GM19043 (cell line): ENCODE data around the gene GRM6.

Experiments used
- ATAC-seq: cut with Tn5 transposase; IDR thresholded peaks from one replicate; pipeline ENCODE4 v1.9.1; 2021; ENCODE audit warnings: low read depth; ENCODE audit not compliant: unreplicated experiment

The GRM6 gene

DNA sequence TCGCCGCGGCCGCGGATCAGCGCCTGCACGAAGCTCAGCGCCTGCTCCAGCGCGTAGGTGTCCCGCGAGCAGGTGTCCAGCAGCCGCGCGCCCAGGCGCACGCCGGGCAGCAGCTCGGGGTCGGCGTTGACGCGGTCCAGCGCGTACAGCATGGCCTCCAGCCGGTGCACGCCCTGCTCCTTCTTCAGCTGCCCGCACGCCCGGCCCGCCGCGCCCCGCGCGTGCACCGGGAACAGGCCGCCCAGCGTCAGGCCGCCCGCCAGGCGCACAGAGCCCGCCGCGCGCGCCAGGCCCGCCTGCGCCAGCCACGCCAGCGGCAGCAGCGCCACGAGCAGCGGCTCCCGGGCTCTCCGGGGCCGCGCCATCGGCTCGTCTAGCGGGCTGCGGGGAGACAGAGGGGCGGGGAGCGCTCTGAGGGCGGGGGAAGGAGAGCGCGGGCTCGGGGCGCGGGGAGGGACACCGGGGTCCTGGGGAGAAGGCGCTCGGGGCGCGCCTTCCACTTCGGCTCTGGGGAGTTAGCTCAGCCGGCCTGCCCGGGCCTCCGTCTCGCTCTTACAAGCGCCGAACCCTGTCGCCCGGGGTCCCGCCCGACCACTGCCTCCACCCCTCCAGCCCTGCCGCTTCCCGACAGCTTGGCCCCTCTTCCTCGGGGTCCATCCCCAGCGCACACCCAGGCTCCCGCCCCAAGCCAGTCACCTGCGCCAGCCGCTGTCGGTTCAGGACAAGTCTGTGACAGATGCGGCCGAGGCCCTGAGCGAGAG lies at the start of gene GRM6:
Gene GRM6 (minus strand): TSS at position 741 of the 761 bp plus-strand sequence. CDS start 376 bp downstream, at position 365.
- no peak for ATAC-seq

DNA sequence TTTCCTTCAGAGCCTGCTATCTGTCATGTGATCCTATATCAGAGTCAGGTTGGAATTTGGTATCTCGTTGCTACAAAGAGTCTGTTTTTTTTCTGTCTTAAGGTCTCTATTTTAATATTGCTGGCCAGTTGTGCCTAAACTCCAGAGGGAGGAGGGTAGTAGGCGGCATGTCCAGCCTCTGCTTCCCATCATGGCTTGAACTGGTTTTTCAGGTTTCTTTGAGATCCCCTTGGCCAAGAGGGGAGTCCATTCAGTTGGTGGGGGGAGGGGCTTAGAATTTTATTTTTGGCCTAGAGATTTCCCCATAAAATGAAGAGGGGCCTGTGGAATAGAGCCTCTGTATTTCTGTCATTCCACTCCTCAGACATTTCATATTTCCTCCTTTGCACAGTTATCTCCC lies 49.6 kb upstream of the GRM6 start:
- ATAC-seq = no peak

DNA sequence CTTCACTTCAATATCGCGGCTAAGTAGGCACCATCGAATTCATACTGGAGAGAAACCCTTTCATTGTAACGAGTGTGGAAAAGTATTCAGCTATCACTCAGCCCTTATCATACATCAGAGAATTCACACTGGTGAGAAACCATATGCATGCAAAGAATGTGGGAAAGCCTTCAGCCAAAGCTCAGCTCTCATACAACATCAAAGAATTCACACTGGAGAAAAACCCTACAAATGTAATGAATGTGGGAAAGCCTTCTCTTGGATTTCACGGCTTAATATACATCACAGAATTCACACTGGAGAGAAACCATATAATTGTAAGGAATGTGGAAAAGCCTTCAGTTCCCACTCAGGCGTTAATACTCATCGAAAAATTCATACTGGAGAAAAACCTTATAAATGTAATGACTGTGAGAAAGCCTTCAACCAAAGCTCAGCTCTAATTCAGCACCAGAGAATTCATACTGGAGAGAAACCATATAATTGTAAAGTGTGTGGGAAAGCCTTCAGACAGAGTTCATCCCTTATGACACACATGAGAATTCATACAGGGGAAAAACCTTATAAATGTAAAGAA lies 38.0 kb upstream of the GRM6 start:
- ATAC-seq = no peak

DNA sequence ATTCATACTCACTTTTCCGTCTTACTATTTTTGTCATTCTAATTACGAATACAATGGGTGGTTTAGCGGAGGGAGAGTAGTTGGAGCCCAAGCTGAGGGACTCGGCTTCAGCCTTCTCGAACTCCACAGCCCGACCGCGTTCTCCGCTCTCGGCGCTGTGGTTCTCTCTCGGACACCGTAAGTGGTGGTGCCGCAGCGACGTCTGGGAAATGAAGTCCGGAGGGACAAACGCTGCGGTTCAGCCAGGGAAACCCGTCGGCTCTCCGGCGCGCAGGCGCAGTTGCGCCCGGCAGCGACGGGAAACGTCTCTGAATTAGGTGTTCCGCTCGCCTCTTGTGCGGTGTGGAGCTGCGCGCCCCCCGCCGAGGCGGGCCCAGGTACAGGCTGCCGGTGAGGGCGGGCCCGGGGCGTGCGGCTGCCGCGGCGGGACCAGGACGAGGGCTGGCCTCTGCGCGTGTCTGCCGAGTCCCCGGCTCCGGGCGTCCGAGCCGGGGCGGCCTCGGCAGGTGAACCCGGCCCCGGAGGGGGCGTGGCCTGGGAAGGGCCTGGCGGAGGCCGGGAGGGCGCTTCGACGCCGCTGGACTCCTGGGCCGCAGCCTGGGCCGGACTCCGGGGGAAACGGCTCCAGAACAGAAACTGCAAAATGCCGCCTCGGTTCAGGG lies 28.5 kb upstream of the GRM6 start, which contains the start of gene ZNF879:
Gene ZNF879 (plus strand): TSS at position 277 of the 662 bp plus-strand sequence. CDS start 1,201 bp downstream, outside the sequence.
- ATAC-seq = peak; percentile 76

DNA sequence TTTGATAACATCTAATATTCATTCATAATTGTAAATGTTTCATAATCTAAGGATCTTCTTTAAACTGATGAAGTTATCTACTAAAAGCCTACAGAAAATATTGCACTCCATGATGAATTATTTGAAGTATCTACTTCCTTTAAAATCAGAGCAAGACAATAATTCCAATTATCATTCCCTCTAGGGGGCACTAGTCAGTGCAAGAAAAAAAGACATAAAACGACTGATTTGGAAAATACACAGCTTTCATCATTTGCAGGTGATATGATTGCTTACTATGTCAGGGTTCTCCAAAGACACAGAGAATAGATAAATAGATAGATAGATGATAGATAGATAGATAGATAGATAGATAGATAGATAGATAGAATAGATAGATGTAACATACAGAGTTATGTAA lies 13.5 kb upstream of the GRM6 start:
- no peak for ATAC-seq

DNA sequence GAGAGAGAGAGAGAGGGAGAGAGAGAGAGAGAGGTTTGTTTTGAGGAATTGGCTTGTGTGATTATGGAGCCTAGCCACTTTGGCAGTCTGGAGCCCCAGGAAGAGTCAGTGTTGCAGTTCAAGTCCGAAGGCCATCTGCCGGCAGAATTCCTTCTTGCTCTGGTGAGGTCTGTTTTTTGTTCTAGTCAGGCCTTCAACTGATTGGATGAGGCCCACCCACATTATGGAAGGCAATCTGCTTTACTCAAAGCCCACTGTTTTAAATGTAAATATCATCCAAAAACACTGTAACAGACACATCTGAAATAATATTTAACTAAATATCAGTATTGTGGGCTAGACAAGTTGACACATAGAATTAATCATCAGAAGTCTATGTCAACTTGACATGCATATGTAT lies 11.4 kb upstream of the GRM6 start:
- no peak for ATAC-seq

- no peak for ATAC-seq
Measured at GRCh38 chr5:178998441-178998840, 3.3 kb upstream of the GRM6 start.

- ATAC-seq = no peak
Measured at GRCh38 chr5:178997191-178997590, 2.1 kb upstream of the GRM6 start.

GRCh38 chr5:178996156-178996555 lies 1.0 kb upstream of the GRM6 start:
- ATAC-seq = no peak

- ATAC-seq = no peak
Measured at GRCh38 chr5:178995341-178995690, 196 bp upstream of the GRM6 start.

DNA sequence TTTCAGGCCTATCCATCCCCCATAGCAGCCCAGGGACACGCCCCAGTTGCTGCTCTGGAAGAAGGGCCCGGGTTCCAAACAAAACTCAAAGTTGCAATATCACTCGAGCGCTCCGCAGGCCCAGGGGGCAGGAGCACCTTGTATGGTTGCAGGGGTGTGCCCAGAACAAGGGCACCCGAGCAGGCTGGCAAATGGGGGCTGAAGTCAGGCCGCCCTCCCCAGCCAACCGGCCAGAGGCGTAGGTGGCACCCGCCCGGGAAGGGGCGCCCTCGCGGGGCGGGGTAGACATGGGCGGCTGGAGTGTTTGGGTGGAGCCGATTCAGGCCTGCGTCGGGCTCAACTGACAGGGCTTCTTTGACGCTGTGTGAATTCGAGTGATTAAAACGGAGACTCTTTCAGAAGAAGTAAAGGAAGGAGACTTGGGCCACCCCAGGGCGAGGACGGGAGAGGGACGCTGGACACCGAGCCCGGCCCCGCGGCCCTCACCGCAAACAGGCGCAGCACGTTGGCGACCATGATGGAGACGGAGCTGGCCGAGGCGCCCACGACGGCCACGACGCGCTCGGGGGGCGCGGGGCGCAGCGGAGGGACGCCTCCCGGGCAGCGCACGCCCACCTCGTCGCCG lies 1.1 kb downstream of the GRM6 start:
- ATAC-seq = no peak

DNA sequence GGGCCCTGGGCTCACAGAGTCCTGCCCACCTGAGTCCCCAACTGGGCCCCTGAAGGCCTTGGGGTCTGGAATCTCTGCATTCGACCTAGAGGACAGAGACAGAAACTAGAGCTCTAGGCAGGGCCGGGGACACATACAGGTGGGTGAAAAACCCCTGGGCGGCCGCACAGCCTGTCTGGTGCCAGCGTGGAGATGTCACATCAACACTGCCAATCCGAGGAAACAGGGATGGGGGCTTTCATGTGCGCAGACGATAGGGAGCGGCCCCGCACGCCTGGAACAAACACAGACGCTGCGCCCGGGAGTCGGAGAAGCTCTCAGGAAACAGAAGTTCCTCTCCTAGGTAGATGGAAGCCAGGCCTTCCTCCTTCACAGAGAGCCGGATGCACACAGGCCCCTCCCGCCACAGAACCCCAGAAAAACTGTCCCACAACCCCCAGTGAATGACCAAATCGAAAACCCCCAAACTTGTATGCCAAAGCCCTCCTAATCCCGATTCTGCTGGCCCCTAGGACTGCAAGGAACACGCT lies 1.8 kb downstream of the GRM6 start:
- ATAC-seq = no peak

GRCh38 chr5:178992291-178992895 lies 2.7 kb downstream of the GRM6 start:
- ATAC-seq = no peak

DNA sequence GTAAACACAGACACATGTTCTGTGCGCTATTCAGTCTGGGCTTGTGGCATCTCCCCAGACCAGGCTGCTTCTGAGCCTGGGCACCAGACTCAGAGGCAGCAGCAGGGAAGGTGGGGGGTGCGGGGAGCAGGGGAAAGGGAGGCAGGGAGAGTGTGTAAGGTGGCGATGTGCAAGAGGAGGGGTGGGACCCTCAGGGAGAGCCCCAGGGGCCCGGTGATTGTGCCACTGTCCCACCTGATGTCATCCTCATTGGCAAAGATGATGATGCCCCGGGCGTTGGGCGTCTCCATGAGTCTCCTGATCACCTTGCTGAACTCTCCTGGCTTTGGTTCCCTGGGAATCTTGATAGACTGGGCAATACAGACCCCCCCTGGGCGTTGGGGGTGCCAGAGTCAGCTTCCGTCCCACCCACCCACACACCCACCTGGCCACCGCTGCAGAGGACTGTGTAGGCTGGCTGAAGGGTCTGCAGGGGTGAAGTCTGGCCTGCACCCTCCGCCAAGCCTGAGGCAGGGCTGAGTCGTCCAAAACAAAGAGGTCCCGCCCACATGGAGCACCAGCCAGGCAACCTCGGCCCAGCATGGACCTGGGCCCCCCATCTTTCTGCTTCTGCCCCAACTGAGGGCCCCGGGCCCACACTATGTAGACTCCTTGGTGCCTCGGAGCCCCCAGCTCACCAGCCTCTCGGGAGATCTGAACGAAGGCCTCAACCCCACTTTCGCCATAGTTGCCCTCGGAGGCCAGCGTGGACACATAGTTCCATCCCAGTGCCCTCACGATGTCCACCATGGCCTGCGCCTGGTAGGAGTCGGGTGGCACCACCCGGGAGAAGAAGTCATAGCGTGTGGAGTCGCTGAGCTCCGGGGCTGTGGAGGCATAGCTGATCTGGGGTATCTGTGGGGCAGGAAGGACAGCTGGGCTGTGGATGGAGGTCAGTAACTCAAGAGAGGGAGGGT lies 3.7 kb downstream of the GRM6 start:
- no peak for ATAC-seq

- no peak for ATAC-seq
Measured at GRCh38 chr5:178990491-178990890, 4.6 kb downstream of the GRM6 start.

DNA sequence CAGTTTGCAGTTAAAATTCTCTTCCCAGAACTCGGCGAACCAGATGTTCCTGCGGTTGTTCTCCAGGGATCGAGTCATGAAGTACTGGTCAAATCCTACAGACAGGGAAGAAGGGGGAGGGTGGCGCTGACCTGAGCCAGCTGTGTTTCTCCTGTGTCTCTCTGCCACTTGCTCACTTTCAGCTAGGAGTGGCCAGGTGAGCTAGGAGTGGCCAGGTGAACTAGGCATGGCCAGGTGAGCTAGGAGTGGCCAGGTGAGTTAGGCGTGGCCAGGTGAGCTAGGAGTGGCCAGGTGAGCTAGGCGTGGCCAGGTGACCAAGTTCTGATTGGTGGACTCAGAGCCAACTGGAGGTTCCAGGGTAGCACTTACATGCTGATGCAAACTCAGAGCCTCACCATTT lies 5.8 kb downstream of the GRM6 start:
- no peak for ATAC-seq

DNA sequence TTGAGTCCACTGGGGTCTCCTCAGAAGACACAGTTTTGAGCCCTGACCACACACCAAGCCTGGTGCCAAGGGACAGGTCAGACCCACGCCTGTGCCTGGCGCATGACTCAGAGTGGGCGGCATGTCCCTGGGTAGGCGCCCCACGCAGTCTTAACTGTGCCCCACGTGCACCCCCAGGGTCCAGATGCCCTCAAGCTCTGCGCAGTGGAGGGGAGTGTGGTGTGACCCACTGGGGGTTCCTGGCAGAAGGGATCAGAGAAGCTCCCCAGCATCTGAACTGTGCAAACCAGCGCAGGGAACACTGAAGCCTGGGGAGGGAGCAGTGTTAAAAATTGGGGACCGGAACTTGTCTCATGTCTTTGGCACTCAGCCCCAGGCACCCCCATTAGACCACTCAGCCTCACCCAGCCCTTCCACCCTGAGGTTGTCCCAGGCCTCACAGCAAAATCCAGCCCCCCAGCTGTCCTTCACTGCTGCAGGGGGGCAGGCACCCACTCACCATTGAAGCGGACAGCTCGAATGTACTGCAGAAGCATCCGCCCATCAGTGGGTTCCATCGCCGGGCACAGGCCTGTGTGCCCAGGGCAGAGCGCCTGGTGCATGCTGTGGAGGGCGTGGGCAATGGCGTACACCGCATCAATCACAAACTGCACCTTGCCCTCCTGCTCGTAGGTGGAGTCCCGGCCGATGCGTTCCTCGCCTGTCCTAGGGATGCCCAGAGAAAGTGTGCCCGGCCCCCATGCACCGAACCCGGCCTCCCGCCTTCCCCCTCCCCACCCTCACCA lies 6.5 kb downstream of the GRM6 start:
- ATAC-seq = no peak

- no peak for ATAC-seq
Measured at GRCh38 chr5:178986326-178986960, 8.7 kb downstream of the GRM6 start.
